Lung (tissue), 16 donors: ENCODE data around the gene OR9Q1. TPM values are rescaled to one million over a fixed set of nuclear protein-coding genes. Genes with fewer than 3 reads are reported as not detected.
A peak's percentile ranks its signal among the peaks of the same experiment; 100 is the strongest.

ENCODE experiments used
- ATAC-seq: fragments of 200-7000 bp; cut with Tn5 transposase; one replicate; pipeline ENCODE4 v1.9.1; 2020; ENCODE audit warnings: moderate number of reproducible peaks; ENCODE audit not compliant: insufficient read depth, low FRiP score
- DNase-seq, 3 donors: peaks; one replicate each; pipeline ENCODE4 v3.0.0-alpha.2; 2013 to 2017
- H3K27ac ChIP-seq, 2 donors: one replicate each; pipeline ENCODE4 v1.5.1; 2013; ENCODE audit warnings: mild to moderate bottlenecking in 2 of 2, moderate library complexity in 2 of 2, control low read depth in 1 of 2, inconsistent platforms in 1 of 2, low read depth in 1 of 2, low read length in 1 of 2
- H3K27me3 ChIP-seq, 3 donors: one replicate each; pipeline ENCODE4 v1.5.1; 2013; ENCODE audit warnings: low read length in 2 of 3; ENCODE audit not compliant: control insufficient read depth in 3 of 3, insufficient read depth in 3 of 3
- H3K36me3 ChIP-seq, 4 donors: one replicate each; pipeline ENCODE4 v1.5.1; 2013; ENCODE audit warnings: low read length in 4 of 4, mild to moderate bottlenecking in 1 of 4, moderate library complexity in 1 of 4; ENCODE audit not compliant: control insufficient read depth in 4 of 4, insufficient read depth in 4 of 4
- H3K4me1 ChIP-seq, 5 donors: one replicate each; pipeline ENCODE4 v1.5.1; 2013; ENCODE audit warnings: low read length in 5 of 5, mild to moderate bottlenecking in 2 of 5, moderate library complexity in 1 of 5; ENCODE audit not compliant: control insufficient read depth in 5 of 5, insufficient read depth in 5 of 5
- H3K4me3 ChIP-seq: one replicate; pipeline ENCODE4 v1.5.1; 2013; ENCODE audit warnings: mild to moderate bottlenecking, control low read depth, moderate library complexity
- H3K9ac ChIP-seq, 2 donors: one replicate each; pipeline ENCODE4 v1.5.1; 2013; ENCODE audit warnings: low read length in 2 of 2, control low read depth in 1 of 2; ENCODE audit not compliant: insufficient read depth in 1 of 2
- H3K9me3 ChIP-seq, 4 donors: one replicate each; pipeline ENCODE4 v1.5.1; 2013; ENCODE audit warnings: low read length in 3 of 4, mild to moderate bottlenecking in 1 of 4, moderate library complexity in 1 of 4; ENCODE audit not compliant: control insufficient read depth in 4 of 4, insufficient read depth in 3 of 4
- CTCF ChIP-seq: IDR thresholded peaks from 2 replicates; pipeline ENCODE4 v1.5.1; 2012; ENCODE audit warnings: mild to moderate bottlenecking; ENCODE audit errors: control extremely low read depth, extremely low read depth
- WGBS, 2 donors: extraction: QIAGEN DNeasy Blood & Tissue Kit; methylation state at CpG; one replicate each; pipeline ENCODE4 v1.1.7; 2013; 5-methylcytosine and 5-hydroxymethylcytosine counted together
- long read RNA-seq, 5 donors: transcript quantifications; one replicate each; lab custom pipeline, GENCODE V29; 2026
- polyA plus RNA-seq, 2 donors: library from polyadenylated mRNA; stranded (reverse); fragments of 200-250 nt; gene quantifications; one replicate each; pipeline ENCODE4 v1.2.1, GENCODE V29; 2013
- total RNA-seq, 2 donors: library from RNA; depleted of rRNA in 1 of 2; stranded (reverse); fragments of >200 nt in 1 of 2; gene quantifications; one replicate each; pipeline ENCODE4 v1.2.1, GENCODE V29; 2014 to 2021
- donor health status: control.
- donor health status: control.
- donor health status: Bipolar disorder and iron deficiency.
- donor health status: healthy.
- donor health status: DM: yes; HTN: yes; CAD: no.

OR9Q1 gene, protein sequence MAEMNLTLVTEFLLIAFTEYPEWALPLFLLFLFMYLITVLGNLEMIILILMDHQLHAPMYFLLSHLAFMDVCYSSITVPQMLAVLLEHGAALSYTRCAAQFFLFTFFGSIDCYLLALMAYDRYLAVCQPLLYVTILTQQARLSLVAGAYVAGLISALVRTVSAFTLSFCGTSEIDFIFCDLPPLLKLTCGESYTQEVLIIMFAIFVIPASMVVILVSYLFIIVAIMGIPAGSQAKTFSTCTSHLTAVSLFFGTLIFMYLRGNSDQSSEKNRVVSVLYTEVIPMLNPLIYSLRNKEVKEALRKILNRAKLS
- under 1 TPM in 1 of 2 donors, not detected in 1; 0.14 TPM for total RNA-seq
- not detected for polyA plus RNA-seq
- long read RNA-seq, donor 1: 0 reads
- long read RNA-seq, donor 2: 0 reads
- long read RNA-seq, donor 3: 0 reads
- long read RNA-seq, donor 4: 0 reads
- long read RNA-seq, donor 5: 0 reads

GRCh38 chr11:58023435-58023931 lies at the start of gene OR9Q1:
Gene OR9Q1, plus strand, starts transcription at chr11:58023881. Its CDS starts 155,564 bp downstream, at chr11:58179445.
- Histone ChIP-seq H3K4me1 (peaks cover 4 to 28% (median 8%) of the 10 kb centered on the region in 5 donors), H3K9ac (no peak within 1 kb of the TSS), H3K27me3 (no peaks in the 10 kb centered on the region), H3K9me3 (no peaks in the 10 kb centered on the region), H3K4me3 (no peak within 1 kb of the TSS), H3K36me3 (no peaks in the 10 kb centered on the region), H3K27ac (peak within 1 kb of the TSS; percentile 68 to 86)
- peak in 1 of 3 donors; percentile 21 for DNase-seq
- WGBS, 2 donors: 50 to 60% methylated on average over 5 of the region's 5 CpGs
- no peak for TF ChIP-seq CTCF
- ATAC-seq: no peak

GRCh38 chr11:57974132-57974531 lies 49.5 kb upstream of the OR9Q1 start:
- Histone ChIP-seq H3K9ac (no peak overlapping the region), H3K27ac (no peak overlapping the region), H3K27me3 (no peaks in the 10 kb centered on the region), H3K9me3 (peaks cover 0 to 3% (median 0%) of the 10 kb centered on the region in 4 donors), H3K4me1 (no peaks in the 10 kb centered on the region), H3K4me3 (no peak overlapping the region), H3K36me3 (no peaks in the 10 kb centered on the region)
- whole genome bisulfite sequencing, 2 donors: 51 to 59% methylated on average over 1 of the region's 1 CpG
- DNase-seq (no peak), ATAC-seq (no peak)
- TF ChIP-seq CTCF: no peak

- ATAC-seq (no peak), DNase-seq (peak in 2 of 3 donors; percentile 10 to 16)
- Histone ChIP-seq H3K9ac (no peak overlapping the region), H3K9me3 (peaks cover 0 to 3% (median 0%) of the 10 kb centered on the region in 4 donors), H3K4me3 (no peak overlapping the region), H3K4me1 (no peaks in the 10 kb centered on the region), H3K27ac (no peak overlapping the region), H3K27me3 (no peaks in the 10 kb centered on the region), H3K36me3 (no peaks in the 10 kb centered on the region)
- 76 to 77% methylated on average over 15 of the region's 15 CpGs for WGBS, 2 donors
- TF ChIP-seq CTCF: no peak
These were observed 48.7 kb upstream of the OR9Q1 start for GRCh38 chr11:57974848-57975601.
